ENCODE measurements around the gene PARD3B. TPM values are rescaled to one million over a fixed set of nuclear protein-coding genes. Genes with fewer than 3 reads are reported as not detected.
A peak's percentile ranks its signal among the peaks of the same experiment; 100 is the strongest.

PARD3B gene
- total and polyA plus RNA-seq, 12 donors = 0.46 to 12.4 (median 8.3) TPM

DNA sequence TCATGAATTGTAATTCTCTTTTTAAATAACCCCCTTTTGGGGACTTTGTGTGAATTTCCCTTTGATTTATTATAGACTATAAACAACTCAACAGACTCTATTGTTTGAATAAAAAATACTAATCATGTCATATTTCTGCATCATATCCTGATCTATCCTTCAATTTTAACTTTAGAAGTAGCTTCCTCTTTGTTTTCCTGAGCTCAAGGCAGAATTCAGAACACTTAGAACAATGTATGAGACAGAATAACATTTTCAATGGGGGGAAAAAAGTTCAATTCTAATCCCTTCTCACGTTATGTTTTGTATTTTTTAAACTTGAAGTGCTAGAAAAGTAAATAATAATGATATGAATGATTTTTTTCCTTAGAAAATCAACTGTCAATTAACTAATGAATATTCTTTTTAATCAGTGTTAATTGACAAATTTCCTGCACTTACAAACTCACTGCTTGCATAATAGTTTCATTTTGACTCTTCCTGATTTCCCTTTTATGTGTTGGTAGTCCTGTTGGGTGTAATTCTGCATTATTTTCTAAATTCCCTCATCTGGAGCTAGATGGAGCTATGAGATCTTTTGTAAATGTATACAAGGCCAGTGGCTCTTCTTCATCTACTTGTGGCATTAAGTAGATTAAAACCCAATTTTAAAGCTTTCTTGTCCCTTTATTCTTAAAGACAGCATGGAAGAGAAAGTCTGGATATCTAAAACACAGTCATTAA is 326.1 kb downstream of the PARD3B start:
- DNase-seq (no peak), ATAC-seq (peak in 5 of 8 donors; percentile 35 to 58 (median 42))
- TF ChIP-seq, protein P1, sequence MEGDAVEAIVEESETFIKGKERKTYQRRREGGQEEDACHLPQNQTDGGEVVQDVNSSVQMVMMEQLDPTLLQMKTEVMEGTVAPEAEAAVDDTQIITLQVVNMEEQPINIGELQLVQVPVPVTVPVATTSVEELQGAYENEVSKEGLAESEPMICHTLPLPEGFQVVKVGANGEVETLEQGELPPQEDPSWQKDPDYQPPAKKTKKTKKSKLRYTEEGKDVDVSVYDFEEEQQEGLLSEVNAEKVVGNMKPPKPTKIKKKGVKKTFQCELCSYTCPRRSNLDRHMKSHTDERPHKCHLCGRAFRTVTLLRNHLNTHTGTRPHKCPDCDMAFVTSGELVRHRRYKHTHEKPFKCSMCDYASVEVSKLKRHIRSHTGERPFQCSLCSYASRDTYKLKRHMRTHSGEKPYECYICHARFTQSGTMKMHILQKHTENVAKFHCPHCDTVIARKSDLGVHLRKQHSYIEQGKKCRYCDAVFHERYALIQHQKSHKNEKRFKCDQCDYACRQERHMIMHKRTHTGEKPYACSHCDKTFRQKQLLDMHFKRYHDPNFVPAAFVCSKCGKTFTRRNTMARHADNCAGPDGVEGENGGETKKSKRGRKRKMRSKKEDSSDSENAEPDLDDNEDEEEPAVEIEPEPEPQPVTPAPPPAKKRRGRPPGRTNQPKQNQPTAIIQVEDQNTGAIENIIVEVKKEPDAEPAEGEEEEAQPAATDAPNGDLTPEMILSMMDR (IDR thresholded peaks at IDR 0.05) = peak in 8 of 9 donors; percentile 7 to 63 (median 46)
- WGBS, 2 donors = 66 to 73% methylated on average over 1 of the region's 1 CpG
- peak overlapping the region in 3 of 10 donors; percentile 2 to 41 (median 25) for H3K27ac ChIP-seq
- no peaks in the 10 kb centered on the region for H3K27me3 ChIP-seq
- no peaks in the 10 kb centered on the region for H3K36me3 ChIP-seq
- intact Hi-C loops (cut with DNase I) = loop anchor here in 4 of 10 donors (2.0 to 10.0 kb wide), 3 partner anchors 803 to 1053 kb away; no protein-coding TSS in a partner anchor
- no peak overlapping the region for H3K4me3 ChIP-seq
- no peaks in the 10 kb centered on the region for H3K9me3 ChIP-seq
- peaks cover 0 to 26% (median 18%) of the 10 kb centered on the region in 9 donors for H3K4me1 ChIP-seq

DNA sequence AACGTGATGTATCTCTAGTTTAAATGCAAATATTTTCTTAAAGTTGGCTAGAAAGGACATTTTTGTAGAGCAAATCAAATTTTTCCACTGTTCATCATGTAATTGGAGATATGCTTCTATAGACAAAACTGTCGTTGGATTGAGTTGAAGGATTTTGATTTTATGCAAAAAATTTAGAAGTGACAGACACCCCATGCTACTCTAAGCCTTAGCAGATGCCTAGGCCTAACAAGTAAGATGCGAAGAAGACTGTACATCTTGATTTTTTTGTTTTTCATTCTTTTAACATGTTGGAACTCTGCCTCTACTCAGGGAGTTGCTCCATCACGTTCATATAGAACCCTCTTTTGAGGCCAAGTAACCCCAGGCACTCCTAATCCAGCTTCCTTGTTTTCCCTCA is 331.0 kb downstream of the PARD3B start:
- H3K4me3 ChIP-seq = no peak overlapping the region
- DNase-seq (no peak), ATAC-seq (no peak)
- intact Hi-C loops (cut with DNase I) = loop anchor here in 1 of 10 donors (10.0 kb wide), 1 partner anchor 1048 kb away; no protein-coding TSS in a partner anchor
- TF ChIP-seq, protein P1 (IDR thresholded peaks at IDR 0.05) = no peak
- 89 to 92% methylated on average over 4 of the region's 4 CpGs for WGBS, 2 donors
- peaks cover 0 to 6% (median 0%) of the 10 kb centered on the region in 9 donors for H3K4me1 ChIP-seq
- no peaks in the 10 kb centered on the region for H3K36me3 ChIP-seq
- no peaks in the 10 kb centered on the region for H3K27me3 ChIP-seq
- H3K9me3 ChIP-seq = no peaks in the 10 kb centered on the region
- H3K27ac ChIP-seq = no peak overlapping the region

DNA sequence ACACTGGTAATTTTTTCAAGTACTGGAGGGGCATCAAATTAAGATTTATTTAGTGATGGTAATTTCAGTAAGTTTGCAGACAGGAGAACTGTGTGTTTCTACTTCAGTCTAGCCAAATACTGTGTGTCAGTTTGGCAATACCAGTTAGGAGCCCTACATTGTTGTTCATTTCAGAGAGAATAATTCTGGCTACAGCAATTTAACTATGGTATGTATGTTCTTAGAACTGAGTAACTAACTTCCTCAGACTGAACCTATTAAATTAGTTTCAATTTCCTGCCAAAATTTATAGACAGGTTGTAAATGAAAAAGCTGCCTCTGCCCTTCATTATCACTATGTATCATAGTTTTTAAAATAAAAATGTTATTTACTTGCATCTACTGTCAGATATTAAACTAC is 332.4 kb downstream of the PARD3B start:
- TF ChIP-seq, protein P1 (IDR thresholded peaks at IDR 0.05) = no peak

DNA sequence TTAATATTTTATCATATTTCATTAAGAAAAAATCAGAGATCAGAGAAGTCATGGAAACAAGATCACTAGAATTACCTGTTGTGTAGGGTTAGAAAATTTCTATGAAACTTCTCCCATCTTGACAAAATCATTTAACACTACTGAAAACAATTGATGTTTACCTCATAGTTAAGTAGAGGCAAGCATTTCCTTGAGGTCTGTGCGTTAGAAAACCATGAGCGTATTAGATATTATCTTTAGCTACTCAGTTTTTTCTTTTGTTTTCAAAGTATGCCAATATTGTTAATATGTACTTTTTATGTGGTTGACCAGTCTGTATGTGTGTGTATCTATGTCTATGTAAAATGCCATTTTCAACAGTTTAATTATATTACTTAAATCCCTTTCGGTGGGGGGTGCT is 335.7 kb downstream of the PARD3B start:
- no peaks in the 10 kb centered on the region for H3K4me1 ChIP-seq
- intact Hi-C loops (cut with DNase I) = loop anchor here in 1 of 10 donors (10.0 kb wide), 1 partner anchor 794 kb away; no protein-coding TSS in a partner anchor
- H3K36me3 ChIP-seq = no peaks in the 10 kb centered on the region
- no peak for DNase-seq
- H3K9me3 ChIP-seq = peaks cover 0 to 7% (median 0%) of the 10 kb centered on the region in 11 donors
- ATAC-seq = no peak
- no peaks in the 10 kb centered on the region for H3K27me3 ChIP-seq
- WGBS, 2 donors = 87 to 92% methylated on average over 3 of the region's 3 CpGs
- no peak overlapping the region for H3K27ac ChIP-seq
- TF ChIP-seq, protein P1 (IDR thresholded peaks at IDR 0.05) = no peak
- H3K4me3 ChIP-seq = no peak overlapping the region

More for the DNA sequence above, 332.4 kb downstream of the PARD3B start:
- no peaks in the 10 kb centered on the region for H3K4me1 ChIP-seq
- no peak overlapping the region for H3K4me3 ChIP-seq
- DNase-seq (no peak), ATAC-seq (no peak)
- H3K27me3 ChIP-seq = no peaks in the 10 kb centered on the region
- no peak overlapping the region for H3K27ac ChIP-seq
- no peaks in the 10 kb centered on the region for H3K36me3 ChIP-seq
- intact Hi-C loops (cut with DNase I) = loop anchor here in 1 of 10 donors (10.0 kb wide), 1 partner anchor 1047 kb away; no protein-coding TSS in a partner anchor
- H3K9me3 ChIP-seq = no peaks in the 10 kb centered on the region

All from heart right ventricle (tissue), 16 donors.